SK-N-MC (cell line): Measurements from ENCODE around the gene SHKBP1.

ENCODE experiments used
- EZH2 ChIP-seq: fragments of 200-600 bp; sonication (generic); IDR thresholded peaks from one replicate; pipeline ENCODE4 v1.6.1; 2017; ENCODE audit warnings: antibody characterized with exemption
- FOXP2 ChIP-seq: optimal IDR thresholded peaks from 2 replicates; pipeline ENCODE3; 2011; ENCODE audit warnings: mild to moderate bottlenecking, moderate library complexity; ENCODE audit not compliant: insufficient read depth; ENCODE audit errors: extremely low read length, control extremely low read depth
- POLR2AphosphoS5 ChIP-seq: IDR thresholded peaks from 2 replicates; pipeline ENCODE4 v1.6.1; 2012; ENCODE audit warnings: mild to moderate bottlenecking, low read depth, low read length, borderline replicate concordance

DNA sequence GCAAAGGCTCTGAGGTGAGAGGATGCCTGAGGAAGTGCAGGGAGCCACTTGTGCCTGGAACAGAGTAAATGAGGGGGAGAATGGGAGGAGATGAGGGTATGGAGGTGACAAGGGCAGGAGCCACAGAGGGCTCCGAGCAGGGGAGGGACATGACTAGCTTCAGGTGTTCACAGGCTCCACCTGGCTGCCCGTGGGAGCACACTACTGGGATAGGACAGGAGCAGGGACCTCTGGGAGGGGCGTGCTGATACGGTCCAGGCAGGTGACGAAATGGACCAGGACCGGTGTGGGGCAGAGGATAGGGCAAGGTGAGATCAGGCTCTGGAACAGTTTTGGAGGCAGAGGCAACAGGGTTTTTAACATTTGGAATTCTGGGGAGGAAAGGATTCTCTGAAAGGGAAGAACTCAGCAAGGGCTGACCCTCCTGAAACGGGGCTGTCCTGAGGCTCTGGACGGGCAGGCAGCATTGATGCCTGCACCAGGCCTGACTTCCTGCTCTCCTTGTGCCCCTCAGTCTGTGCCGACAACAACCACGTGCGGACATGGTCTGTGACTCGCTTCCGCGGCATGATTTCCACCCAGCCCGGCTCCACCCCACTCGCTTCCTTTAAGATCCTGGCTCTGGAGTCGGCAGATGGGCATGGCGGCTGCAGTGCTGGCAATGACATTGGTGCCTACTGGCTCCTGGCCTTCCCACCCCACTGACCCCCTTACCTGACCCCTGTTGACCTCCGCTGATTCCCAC, 11.6 kb downstream of the SHKBP1 start:
- TF ChIP-seq POLR2AphosphoS5 (no peak), EZH2 (no peak), FOXP2 (no peak)
